HG02840 (cell line): ENCODE results near the gene TIMM8A.
"Not testable (repeated sequence)": the region's sequence is repeated elsewhere in the genome, so short reads cannot be mapped to it uniquely, and the experiment has no call there.

Experiments
- ATAC-seq: cut with Tn5 transposase; IDR thresholded peaks from one replicate; pipeline ENCODE4 v1.9.1; 2021; ENCODE audit warnings: mild to moderate bottlenecking, moderate library complexity, moderate number of reproducible peaks; ENCODE audit not compliant: unreplicated experiment, low FRiP score

TIMM8A gene

GRCh38 chrX:101360390-101360789, 11.8 kb upstream of the TIMM8A start:
- no peak for ATAC-seq

DNA sequence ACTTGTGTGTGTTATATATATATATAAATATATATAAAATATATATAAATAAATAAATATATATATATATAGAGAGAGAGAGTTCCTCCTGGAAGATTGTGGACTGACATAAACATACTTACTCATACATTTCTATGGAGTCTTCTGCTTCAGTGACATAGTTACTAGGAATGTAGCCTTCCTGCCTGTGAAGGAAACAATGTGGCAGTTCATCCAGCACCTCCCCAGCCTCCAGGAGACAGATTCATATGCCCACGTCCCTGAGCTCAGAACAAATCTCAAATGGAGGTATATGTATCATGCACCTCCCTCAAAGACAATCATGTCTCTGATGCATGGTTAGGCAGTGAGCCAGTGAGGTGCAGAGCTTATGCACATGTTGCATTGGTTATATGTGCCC, 11.4 kb upstream of the TIMM8A start:
- no peak for ATAC-seq

GRCh38 chrX:101357166-101357795, 8.7 kb upstream of the TIMM8A start:
- ATAC-seq: no peak

GRCh38 chrX:101349193-101349562, 636 bp upstream of the TIMM8A start:
- ATAC-seq: no peak

GRCh38 chrX:101347859-101348451, 587 bp downstream of the TIMM8A start:
- ATAC-seq: peak; percentile 15

GRCh38 chrX:101337776-101338271, 10.7 kb downstream of the TIMM8A start:
- ATAC-seq: no peak

GRCh38 chrX:101334310-101334709, 14.2 kb downstream of the TIMM8A start:
- ATAC-seq: not testable (repeated sequence)

DNA sequence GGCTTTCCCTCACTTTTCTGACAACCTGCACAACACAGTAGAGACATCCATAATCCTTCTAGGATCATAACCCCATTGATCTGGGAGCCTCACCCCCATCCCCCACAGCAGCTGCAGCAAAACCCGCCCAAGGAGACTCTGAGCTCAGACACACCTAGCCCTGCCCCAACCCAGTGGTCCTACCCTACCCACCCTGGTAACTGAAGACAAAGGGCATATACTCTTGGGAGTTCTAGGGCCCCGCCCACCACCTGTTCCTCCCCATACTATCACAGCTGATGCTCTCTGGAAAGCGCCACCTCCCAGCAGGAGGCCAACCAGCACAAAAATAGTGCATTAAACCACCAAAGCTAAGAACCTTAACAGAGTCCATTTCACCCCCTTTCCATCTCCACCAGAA, 21.9 kb downstream of the TIMM8A start:
- not testable (repeated sequence) for ATAC-seq

DNA sequence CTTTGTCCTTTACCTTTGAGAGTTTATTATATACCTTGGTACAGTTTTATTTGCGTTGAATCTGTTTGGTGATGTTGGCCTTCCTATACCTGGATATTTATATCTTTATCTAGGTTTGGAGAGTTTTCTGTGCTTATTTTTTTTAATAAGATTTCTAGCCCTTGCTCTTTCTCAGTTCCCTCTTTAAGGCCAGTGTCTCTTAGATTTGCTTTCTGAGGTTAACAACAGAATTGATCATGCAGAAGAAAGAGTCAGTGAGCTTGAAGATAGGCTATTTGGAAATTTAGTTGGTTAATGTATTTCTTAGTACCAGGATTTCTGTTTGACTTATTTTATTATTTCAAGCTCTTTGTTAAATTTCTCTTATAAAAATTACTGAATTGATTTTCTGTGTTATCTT, 44.8 kb downstream of the TIMM8A start:
- ATAC-seq: no peak
